Dermis blood vessel endothelial cell (primary cell): ENCODE measurements around the gene COX19. TPM values are rescaled to one million over a fixed set of nuclear protein-coding genes. Genes with fewer than 3 reads are reported as not detected.
"Not testable (repeated sequence)": the region's sequence is repeated elsewhere in the genome, so short reads cannot be mapped to it uniquely, and the experiment has no call there.

Experiments
- DNase-seq: peaks from one replicate; pipeline ENCODE4 v3.0.0; 2010
- total RNA-seq: library from RNA; depleted of rRNA; stranded (reverse); fragments of >200 nt; gene quantifications from 2 replicates; pipeline ENCODE4 v1.2.3, GENCODE V29; 2014

The COX19 gene
- total RNA-seq, 1 donor from 2014 or later: 12.4 TPM

- DNase-seq: no peak
These were observed 34.9 kb upstream of the COX19 start for GRCh38 chr7:1010226-1010625.

- DNase-seq: no peak
These were observed 34.4 kb upstream of the COX19 start for GRCh38 chr7:1009747-1010146.

DNA sequence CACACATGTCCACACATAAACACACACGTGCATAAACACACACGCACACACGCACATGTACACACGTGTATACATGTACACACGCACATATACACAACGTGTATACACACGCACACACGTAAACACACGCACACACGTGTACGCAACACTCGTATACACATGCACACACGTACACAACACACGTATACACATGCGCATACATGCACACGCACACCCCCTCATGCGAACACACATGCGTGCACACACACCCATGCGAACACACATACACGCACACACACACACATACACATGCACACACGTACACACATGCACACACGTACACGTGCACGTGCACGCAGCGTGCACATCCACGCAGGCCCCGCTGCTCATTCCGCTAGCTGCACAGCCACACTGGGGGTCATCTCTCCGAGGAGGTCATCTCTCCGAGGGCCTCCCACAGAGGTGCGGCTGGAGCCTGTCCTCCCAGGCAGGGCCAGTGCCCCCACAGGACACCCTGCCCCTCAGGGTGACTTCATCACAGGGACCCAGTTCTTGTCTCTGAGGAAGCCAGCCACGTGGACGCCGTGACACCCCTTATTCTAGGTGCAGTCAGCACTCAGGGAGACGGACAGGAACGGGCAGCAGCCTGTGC, 33.5 kb upstream of the COX19 start:
- DNase-seq: no peak

DNA sequence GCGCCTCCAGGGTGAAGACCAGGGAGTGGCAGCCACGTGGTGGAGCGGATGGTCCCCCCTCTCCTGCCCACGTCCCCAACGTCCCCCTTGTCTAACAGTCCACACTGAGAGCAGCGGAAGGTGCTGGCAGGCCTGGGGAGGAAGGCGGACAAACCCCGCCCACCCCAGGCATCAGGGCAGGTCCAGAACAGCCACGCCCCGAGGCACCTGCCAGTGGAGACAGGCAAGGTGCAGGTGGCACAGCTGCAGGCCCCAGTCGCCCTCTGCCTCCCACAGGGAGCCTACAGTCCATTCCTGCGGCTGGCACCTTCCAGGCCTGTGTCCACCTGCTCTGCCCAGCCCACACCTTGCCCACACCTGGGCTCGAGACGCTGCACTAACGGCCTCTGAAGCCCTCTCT, 32.6 kb upstream of the COX19 start:
- no peak for DNase-seq

GRCh38 chr7:1005303-1005702, 30.0 kb upstream of the COX19 start:
- no peak for DNase-seq

DNA sequence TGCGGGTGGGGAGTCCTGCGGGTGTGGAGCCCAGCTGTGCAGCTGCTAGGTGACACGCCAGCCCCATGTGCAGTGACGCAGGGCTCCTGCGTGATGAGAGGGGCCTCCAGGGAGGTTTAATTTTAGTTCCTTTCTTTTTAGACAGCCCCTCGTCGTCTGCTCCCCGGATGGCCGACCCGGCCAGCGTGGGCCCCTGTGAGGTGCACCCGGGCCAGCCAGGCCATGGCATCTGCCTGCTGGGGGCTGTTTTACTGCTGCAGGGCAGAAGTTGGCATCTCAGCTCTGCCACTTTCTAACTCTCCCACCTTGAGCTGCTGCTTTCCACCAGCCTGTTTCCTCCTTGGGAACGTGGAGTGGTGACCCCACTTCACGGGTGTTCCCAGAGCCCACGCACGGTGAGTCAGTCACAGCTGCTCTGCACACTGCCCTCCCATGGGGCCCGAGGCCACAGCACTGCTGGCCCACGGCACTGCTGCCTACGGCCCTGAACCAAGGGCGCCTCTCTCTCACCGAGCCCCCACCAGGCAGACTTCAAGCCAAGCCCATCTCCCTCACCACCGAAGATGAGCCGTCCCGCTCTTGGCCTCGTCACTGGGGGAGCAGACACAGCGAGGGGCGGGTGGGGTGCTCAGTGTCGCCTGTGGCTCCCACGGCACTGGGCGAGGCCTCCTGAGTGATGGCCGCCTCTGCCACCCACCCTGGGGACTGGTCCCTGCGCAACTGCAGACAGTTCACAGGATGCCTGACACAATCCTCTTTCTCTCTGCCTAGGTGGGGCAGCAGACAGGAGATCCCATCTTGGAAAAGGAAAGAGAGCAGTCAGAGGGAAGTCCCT, 28.9 kb upstream of the COX19 start:
- DNase-seq: no peak

DNA sequence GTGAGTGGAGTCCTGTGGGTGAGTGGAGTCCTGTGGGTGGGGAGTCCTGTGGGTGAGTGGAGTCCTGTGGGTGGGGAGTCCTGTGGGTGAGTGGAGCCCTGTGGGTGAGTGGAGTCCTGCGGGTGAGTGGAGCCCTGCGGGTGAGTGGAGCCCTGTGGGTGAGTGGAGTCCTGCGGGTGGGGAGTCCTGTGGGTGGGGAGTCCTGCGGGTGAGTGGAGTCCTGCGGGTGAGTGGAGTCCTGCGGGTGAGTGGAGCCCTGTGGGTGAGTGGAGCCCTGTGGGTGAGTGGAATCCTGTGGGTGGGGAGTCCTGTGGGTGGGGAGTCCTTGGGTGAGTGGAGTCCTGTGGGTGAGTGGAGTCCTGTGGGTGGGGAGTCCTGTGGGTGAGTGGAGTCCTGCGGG, 27.1 kb upstream of the COX19 start:
- DNase-seq: not testable (repeated sequence)

GRCh38 chr7:1002026-1002425, 26.7 kb upstream of the COX19 start:
- not testable (repeated sequence) for DNase-seq

- DNase-seq: not testable (repeated sequence)
These were observed 25.9 kb upstream of the COX19 start for GRCh38 chr7:1001069-1001770.

DNA sequence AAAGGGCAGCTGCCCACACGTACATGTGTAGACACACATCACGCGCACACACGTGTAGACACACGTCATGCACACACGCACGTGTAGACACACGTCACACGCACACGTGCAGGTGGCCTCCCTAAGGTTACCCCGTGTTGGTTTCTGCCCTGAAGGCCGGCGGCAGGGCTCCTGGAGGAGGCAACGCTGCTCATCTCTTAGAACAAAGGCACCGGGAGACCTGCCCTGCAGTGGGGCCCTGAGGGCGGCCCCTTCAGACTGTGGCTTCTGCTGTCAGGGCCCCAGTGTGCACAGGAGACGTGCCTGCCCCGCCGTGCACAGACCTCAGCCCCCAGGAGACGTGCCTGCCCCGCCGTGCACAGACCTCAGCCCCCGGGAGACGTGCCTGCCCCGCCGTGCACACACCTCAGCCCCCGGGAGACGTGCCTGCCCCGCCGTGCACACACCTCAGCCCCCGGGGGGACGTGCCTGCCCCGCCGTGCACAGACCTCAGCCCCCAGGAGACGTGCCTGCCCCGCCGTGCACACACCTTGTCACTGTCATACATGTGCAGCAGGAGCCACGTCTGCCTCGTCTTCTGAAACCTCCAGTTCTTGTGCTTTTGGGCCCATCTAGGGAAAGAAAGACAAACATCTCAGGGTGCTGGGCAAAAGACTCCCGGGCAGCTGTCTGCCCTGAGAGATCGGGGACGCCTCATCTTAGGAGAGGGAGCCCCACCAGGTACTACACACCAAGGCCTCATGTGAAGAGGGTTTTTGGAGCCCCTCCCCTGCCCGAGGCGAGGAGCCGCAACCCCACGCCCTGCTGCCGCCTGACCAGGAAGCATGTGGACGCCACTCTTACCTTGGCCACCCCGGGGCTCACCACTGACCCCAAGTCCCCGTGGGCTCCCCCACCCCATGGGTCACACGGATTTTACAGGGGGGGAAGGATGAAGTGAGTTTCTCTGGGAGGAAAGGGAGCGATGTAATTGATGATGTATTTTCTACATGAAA, 24.9 kb upstream of the COX19 start:
- no peak for DNase-seq

GRCh38 chr7:999149-999879, 24.0 kb upstream of the COX19 start:
- no peak for DNase-seq

DNA sequence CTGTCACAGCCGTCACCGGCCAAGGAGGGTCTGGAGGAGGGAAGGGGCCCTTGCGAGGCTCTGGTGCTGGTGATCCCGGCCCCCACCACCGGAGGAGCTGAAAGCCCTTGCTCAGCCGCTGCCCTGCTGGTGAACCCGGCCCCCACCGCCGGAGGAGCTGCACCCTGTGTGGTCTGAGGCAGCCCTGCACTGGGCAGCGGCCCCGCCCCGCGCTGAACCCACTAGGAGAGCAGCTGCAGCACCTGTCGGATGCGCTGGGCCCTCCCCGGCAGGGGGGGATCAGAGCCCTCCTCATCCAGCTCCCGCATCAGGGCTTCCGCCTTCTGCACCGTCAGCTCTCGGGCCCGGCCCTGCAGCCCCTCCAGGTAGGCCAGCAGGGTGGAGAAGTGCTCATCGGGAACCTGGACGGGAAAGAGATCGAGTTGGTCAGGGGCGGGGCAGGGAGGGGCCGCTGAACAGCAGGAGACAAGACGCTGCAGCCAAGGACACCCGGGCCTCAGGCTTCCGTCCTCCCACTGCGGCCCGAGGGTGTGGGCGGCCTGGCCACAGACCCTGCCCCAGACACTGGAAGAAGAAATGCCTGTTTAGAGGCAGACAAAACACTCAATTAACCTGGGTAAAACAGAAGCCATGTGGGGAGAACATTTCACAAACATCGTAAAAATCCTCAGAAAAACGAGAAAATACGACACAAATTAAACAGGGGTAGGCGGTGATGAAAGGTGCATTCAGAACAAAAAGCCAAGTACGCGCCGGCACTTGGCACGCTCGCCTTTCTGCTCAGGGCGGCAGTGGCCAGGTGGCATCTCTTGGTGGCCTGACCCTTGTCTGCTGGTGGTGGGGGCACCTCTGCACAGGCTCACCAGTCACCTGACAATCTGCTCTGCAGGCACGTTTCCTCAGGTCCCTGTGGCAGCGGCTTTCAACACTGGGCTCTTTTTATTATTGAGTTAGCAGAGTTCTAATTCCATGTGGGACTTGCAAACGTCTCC, 22.4 kb upstream of the COX19 start:
- DNase-seq: no peak

DNA sequence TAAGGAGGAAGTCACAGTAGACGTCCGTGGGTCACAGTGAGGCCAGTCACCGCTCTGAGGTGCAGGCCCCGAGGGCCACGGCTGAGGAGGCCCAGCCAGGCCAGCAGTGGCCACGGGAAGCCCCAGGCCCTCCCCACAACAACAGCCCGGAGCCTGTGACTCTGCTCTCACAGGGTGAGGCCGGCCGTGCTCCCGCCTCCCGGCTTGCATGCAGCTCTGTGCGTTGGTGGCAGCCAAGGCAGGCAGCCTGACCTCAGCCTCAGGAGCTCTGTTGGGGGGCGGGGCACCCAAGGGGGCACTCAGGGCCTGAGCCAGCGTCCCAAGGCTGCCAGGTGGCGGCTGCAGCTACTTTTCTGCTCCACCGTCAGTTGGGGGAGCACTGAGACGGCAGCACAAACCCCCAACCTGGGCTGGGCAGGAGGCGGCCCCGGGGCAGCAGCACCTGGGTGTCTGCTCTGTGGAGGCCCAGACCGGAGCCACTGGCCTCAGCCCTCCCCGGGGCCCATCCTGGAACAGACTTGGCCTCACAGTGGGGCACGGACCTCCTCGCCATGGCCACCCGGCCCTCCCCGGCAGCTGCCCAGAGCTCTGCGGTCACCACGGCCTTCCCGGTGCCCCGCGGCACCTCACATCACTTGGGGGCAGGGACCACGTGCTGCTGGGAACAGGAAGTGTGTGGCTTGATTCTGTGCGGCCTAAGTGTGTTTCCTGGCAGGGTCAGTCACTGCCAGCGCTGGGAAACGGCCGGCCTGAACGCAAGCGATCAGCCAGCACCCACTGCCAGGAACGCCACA, 20.9 kb upstream of the COX19 start:
- DNase-seq: no peak

DNA sequence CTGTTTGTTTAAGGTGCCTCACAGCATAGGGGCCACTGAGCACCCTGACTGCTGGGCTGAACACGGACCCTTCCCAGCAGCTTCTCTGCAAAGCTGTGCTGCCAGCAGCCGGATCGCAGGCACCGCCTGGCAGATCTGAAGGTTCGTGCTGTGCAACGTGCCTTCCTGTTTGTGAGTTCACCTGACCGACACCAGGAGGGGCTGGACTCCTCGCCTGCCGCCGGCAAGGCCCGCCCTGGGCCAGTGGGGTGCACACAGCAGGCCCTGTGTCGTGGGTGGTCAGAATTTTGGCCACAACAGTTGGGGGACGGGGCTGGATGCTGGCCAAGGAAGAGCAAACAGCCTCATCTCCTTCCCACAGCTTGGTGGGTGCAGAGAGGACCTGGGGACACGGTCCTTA, 20.2 kb upstream of the COX19 start:
- DNase-seq: no peak

DNA sequence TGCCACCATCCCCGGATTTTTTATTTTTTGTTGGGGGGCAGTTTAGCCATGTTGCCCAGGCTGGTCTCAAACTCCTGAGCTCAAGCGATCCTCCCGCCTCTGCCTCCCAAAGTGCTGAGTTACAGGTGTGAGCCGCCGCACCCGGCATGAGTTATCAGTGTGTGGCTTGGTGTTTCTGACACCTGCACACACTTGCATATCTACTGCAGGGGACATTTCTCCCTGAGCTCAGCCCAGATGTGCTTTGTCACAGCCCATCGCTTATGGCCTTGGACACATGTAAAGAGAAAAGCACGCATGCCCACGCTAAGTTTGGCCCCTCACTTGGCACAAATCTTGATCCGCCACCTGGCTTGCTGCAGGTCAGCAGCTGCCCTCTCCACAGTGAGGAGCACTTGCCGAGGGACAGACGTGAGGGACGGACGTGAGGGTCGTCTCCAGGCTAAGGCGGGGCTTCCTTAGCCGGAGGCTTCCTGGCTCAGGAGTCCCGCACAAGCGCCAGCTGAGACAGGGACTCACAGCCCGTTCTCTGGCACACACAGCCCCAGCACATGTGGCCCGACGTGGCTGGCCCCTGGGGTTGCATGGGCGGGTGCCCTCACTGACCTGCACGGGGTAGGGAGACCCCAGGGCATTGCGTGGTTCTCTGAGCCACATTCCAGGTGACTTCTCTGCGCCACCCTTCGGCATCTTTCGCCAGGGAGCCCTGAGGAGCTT, 19.4 kb upstream of the COX19 start:
- DNase-seq: no peak

DNA sequence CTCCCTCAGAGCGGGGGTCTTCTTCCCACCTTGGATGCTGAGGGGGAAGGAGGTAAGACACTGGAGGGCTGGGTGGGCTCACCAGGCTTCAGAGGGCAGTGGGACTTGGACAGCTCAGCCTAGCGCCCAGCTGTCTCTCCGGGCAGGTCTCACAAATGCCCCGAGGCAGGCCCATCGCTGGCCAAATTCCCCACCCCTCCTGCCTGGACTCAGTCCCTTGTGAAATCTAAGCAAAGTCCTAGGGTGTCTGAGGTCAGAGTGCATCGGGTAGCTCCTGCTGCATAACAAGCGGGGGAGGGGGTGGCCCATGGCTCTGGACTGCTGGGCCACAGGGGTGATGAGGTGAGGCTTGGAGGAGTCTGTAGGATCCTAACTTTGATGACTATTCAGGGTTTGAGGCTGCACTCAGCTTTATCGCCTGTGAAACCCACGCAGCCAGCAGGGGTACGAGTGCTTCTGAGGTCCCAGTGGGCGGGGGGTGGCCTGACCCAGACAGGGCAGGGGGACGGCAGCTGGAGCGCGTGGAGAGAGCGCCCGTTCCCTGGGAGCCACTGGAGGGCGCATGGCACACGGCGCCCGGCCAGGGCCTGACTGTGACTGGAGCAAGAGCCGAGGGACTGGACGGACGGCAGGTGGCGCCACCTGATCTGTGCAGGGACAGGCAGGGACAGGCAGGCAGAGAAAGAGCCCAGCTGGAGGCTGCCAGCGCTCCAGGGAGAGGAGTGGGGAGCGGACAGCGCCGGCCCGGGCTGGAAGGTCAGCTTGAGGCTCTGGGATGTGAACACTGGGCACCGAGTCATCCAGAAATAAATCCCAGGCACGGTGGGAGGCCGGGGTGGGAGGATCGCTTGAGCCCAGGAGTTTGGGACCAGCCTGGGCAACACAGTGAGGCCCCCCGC, 17.6 kb upstream of the COX19 start:
- peak; percentile 99 for DNase-seq

GRCh38 chr7:991729-992656, 16.6 kb upstream of the COX19 start:
- DNase-seq: no peak
